ENCODE measurements around the gene EIF5A2.
"Not testable (repeated sequence)": the region's sequence is repeated elsewhere in the genome, so short reads cannot be mapped to it uniquely, and the experiment has no call there.

EIF5A2 gene

DNA sequence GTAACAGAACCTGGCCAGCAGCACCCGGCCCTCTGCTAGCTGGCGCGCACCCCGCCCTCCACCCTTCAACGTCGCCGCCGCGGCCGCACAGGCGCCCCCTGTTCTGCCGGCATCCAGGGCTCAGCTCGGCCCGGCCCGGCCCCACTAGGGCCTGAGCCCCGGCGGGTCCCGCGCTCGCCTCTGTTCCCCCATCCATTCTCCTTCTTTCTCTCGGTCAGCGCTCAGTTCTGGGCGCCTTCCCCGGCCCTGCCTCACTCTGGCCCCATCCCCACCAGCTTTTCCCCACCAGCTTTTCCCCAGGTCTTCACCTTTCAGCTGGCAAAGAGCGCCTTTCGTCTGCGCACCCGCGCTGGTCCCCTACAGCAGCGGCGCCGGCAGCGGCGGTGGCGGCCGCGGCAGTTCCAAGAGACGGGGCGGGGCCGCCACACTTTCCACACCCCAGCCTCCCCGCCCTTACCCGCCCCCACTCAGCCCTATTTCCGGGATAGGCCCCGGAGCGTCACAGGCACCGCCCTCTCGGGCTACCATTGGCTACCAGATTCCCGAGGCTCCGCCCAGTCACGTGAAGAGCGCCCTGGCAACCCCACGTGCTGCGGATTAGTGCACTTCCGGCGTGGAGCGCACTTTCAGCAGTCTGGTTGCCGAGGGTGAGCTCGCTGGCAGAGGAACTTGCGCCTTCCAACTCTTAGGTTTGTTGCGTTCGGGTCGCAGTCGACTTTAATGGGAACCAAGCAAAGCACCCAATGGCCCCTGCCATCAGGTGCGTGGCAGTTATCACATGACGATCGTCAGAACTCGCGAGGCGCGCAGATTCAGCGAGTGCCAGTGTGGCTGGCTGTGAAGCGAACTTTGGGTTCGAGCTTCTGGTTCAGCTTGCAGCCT is at the start of gene EIF5A2:
TSS of gene EIF5A2 (minus strand) at position 403 of the 882 bp plus-strand sequence. CDS start 831 bp downstream, outside the sequence.
- peak; percentile 97 for DNase-seq (ENCODE audit: low read depth)

GRCh38 chr3:170956647-170957046 is 48.2 kb upstream of the EIF5A2 start:
- DNase-seq (ENCODE audit: low read depth), result no peak

DNA sequence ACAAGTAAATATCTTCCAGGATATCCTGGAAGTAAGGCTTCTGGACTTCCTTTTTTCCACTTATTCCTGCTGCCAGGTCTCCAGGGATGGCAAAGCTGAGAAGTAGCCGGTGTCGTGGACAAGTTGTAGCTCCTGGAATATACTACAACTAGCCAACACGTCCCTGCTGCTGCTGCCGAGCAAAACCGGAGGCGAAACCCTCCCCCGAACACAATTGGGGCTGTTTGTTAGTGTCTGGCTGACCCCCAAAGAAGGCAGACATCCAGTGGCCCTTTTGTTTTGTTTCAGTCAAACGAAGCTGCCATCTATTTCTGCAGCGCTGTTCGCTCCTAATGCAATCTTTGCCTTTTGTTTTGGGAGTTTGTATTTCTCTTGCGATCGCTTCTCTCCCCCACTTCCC is 45.3 kb upstream of the EIF5A2 start:
- no peak for DNase-seq (ENCODE audit: low read depth)

DNA sequence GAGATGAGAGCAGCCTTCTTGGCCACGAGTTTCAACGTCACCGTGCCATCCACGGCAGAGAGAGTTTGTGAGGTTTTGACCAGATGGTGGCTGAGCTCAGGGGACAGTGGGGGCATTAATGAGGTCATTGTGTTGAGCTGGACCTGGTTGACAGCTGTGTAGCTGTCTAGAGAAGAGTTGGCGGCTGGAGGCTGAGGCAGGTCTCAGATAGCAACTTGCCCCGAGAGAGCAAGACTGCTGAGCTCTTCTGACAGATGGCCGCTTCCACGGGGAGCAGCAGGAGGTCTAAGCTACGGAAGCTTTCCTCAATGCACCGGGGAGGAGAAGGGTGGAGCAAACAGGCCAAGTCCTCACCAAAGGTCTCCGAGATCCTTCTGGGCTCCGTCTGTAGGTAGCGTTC is 44.8 kb upstream of the EIF5A2 start:
- no peak for DNase-seq (ENCODE audit: low read depth)

GRCh38 chr3:170949211-170949610 is 40.8 kb upstream of the EIF5A2 start:
- DNase-seq (ENCODE audit: low read depth), result no peak

DNA sequence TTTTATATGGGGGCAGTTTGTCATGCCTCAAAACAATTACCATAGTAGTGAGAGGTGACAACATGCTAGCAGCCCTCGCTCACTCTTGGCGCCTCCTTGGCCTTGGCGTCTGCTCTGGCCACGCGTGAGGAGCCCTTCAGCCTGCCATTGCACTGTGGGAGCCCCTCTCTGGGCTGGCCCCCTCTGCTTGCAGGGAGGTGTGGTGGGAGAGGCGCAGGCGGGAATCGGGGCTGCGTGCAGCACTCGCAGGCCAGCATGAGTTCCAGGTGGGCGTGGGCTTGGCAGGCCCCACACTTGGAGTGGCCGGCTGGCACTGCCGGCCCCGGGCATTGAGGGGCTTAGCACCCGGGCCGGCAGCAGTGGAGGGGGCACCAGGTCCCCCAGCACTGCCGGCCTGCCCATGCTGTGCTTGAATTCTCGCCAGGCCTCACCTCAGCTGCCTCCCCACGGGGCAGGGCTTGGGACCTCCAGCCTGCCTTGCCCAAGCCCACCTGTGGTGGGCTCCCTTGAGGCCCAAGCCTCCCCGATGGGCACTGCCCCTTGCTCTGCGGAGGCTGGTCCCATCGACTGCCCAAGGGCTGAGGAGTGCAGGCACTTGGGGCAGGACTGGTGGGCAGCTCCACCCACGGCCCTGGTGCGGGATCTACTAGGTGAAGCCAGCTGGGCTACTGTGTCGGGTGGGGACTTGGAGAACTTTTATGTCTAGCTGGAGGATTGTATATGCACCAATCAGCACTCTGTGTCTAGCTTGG is 38.8 kb upstream of the EIF5A2 start:
- DNase-seq (ENCODE audit: low read depth), result no peak

DNA sequence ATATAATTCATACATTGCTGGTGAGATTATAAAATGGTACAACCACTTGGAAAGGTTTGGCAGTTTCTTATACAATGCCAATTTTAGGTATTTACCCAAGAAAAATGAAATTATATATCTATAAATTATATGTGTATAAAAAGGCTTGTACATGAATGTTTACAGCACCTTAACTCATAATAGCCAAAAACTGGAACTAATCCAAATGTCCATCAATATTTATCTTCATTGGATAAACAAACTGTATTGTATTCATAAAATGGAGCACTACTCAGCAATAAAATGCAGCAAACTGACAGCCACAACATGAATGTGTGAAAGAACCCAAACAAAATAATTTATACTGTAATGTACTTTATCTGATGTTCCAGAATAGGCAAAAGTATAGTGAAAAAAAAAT is 33.6 kb upstream of the EIF5A2 start:
- DNase-seq (ENCODE audit: low read depth), result no peak

DNA sequence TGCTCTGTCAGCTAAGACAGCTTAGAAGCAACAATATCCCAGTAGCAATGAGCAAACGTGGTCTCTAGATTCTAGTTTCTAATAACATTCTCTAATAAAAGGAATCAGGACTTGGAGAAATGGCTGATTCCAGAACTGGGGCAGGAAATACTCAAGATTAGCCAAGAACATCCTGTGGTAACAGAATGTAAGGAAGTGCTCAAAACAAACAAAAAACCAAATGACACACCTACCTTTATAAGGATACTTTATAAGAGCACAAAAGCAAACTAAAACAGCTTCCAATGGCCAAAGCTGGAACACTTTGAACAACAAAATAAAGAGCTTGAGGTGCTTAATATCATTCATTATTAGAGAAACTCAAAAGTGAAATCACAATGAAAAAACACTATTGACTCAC is 33.1 kb upstream of the EIF5A2 start:
- DNase-seq (ENCODE audit: low read depth), result peak; percentile 9

GRCh38 chr3:170933039-170933438 is 24.6 kb upstream of the EIF5A2 start:
- DNase-seq (ENCODE audit: low read depth), result not testable (repeated sequence)

- not testable (repeated sequence) for DNase-seq (ENCODE audit: low read depth)
Measured at GRCh38 chr3:170923553-170923952, 15.1 kb upstream of the EIF5A2 start.

DNA sequence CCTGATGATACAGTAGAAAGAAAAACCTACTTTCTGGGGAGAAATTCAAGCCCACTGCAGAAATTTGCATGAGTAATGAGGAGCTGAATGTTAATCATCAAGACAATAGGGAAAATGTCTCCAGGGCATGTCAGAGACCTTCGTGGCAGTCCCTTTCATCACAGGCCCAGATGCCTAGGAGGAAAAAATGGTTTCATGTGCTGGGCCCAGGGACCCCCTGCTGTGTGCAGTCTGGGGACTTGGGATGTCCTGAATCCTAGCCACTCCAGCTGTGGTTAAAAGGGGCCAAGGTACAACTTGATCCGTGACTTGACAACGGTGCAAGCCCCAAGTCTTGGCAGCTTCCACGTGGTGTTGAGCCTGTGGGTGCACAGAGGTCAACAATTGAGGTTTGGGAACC is 10.3 kb upstream of the EIF5A2 start:
- no peak for DNase-seq (ENCODE audit: low read depth)

DNA sequence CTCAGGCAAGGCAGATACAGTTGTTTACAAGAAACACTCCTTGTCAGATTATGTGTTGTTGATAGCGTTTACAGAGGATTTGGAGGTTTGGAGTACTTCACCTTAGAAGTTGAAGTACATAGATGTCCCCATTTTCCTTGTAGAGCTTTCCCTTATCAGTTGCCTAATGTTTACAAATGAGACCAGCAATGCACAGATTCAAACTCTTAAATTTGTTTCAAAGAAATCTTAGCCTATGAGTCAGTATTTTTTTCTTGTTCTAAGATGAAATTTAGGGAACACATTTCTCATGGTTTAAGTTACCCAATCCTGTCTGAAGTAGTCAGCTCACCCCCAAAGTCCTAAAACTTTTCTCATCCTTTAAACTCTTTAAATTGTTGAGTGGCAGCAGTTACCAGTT is 6.3 kb upstream of the EIF5A2 start:
- DNase-seq (ENCODE audit: low read depth), result no peak

DNA sequence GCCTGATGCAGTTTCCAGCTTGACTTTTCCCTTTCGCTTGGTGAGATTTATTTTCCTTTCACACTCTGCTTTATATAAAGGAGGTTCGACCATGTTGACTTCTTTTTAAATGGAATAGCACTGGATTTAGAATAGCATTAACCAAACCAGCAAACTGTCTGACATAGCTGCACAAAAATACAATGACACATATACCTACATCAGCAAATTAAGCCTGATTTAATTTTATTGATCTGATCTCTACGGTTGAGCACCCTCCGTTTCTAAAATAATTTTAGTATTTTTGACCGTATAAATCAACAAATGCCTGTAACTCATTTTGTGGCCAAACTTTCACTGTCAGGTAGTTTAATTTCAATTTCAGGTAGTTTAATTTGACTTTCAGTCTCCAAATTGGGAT is 5.8 kb upstream of the EIF5A2 start:
- no peak for DNase-seq (ENCODE audit: low read depth)

DNA sequence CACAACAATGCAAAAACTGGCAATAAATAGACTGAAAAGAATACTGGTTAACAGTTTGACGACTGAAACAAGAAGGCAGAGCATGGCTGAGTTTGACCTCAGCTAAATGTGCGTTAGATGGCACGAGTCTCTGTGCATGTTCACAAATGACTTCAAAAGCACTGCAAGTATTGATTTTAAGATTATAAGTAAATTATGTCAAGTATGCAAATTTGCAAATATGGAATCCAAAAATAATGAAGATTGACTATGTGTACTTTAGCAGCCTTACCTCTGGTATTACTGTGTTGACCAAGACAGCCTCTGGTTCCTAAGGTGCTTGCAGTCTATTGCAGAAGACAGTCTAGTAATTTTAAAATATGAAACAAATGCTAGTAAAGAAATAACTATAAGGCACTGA is 2.6 kb upstream of the EIF5A2 start:
- no peak for DNase-seq (ENCODE audit: low read depth)

- peak; percentile 53 for DNase-seq (ENCODE audit: low read depth)
Measured at GRCh38 chr3:170910542-170910941, 2.1 kb upstream of the EIF5A2 start.

GRCh38 chr3:170909129-170909903 is 879 bp upstream of the EIF5A2 start:
- DNase-seq (ENCODE audit: low read depth), result peak; percentile 98

DNA sequence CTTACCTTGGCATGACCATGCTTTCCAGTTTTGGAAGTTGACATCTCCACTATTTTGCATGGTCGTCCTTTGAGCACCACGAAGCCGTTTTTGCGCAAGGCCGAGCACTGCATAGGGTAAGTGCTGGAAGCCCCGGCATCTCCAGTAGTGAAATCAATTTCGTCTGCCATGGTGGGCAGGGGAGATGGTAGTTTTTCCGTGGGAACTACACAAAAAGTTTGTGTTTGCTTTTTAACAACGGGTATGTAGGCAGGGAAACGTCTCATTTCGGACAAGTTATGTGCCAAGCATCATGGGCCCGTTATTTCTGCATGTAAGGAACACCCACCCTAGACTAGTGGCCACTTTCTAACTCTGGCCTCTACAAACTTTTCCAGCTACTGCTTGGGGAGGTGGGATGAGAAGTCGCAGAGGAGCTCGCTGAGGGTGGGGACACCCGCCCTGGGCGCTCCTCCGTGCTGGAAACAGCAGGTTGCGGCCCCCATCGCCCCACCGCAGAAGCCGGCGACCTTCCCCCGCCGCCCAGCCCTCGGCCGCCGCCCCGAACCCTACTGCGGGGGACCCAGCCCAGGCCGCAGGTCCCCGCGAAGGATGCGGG is 701 bp downstream of the EIF5A2 start:
- peak; percentile 43 for DNase-seq (ENCODE audit: low read depth)

- peak; percentile 6 for DNase-seq (ENCODE audit: low read depth)
Measured at GRCh38 chr3:170905862-170906261, 2.6 kb downstream of the EIF5A2 start.

GRCh38 chr3:170903123-170903522 is 5.3 kb downstream of the EIF5A2 start:
- DNase-seq (ENCODE audit: low read depth), result no peak

DNA sequence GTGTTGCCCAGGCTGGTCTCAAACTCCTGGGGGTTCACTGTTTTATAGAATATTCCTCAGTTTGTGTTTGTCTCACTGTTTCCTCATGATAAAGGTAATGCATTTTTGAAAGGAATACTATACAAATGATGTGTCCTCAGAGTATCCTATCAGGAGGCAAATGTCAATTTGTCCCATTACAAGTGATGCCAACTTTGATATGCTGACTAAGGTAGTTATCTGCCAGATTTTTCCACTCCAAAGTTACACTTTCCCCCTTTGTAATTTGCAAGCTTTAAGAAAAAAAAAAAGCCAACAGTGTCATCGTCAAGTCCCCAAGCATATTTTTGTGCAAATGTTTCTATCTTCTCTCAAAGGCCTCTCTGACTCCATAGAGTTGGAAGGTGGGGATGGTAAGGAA is 9.0 kb downstream of the EIF5A2 start:
- no peak for DNase-seq (ENCODE audit: low read depth)

- no peak for DNase-seq (ENCODE audit: low read depth)
Measured at GRCh38 chr3:170897978-170898377, 10.5 kb downstream of the EIF5A2 start.

- not testable (repeated sequence) for DNase-seq (ENCODE audit: low read depth)
Measured at GRCh38 chr3:170897199-170897598, 11.2 kb downstream of the EIF5A2 start.
